HepG2 (cell line): ENCODE data around the gene RIOK2. TPM values are rescaled to one million over a fixed set of nuclear protein-coding genes. Genes with fewer than 3 reads are reported as not detected.

Experiments used
- ATAC-seq: fragments of 200-7000 bp; cut with Tn5 transposase; 3 replicates; pipeline ENCODE4 v1.9.1; 2020; ENCODE audit warnings: mild to moderate bottlenecking, moderate library complexity
- BruUV-seq: library from RNA; stranded (reverse); fragments of 400-500 nt; replicated peaks from 2 replicates; lab custom pipeline; 2021; lab: Mats Ljungman, UMichigan
- CTCF ChIA-PET: fragments of 300-600 bp; formaldehyde crosslinking; extraction: SDS; loops from one replicate; lab custom pipeline; 2021; ENCODE audit warnings: low total read pairs, inconsistent platforms, low intra/inter-chr PET ratio; lab: Yijun Ruan, JAX
- POLR2A ChIA-PET: fragments of 350-600 bp; sonication (Branson Sonifier 250); formaldehyde crosslinking; loops from one replicate; lab custom pipeline; 2020; ENCODE audit warnings: antibody characterized with exemption, inconsistent platforms; lab: Yijun Ruan, JAX
- DNase-seq: peaks from one replicate; pipeline ENCODE4 v3.0.0-alpha.2; 2015; ENCODE audit warnings: low spot score
- FAIRE-seq: peaks from 3 replicates; lab custom pipeline; 2011; peaks lifted over from hg19 to GRCh38; lab: Jason Lieb, UNC
- H2AFZ ChIP-seq: one replicate; pipeline ENCODE4 v1.6.1; 2011; ENCODE audit warnings: low read length, inconsistent platforms
- H3K27ac ChIP-seq: fragments of 300-600 bp; 3 replicates; pipeline ENCODE4 v1.8.0; 2011; ENCODE audit warnings: mixed run types, mild to moderate bottlenecking, mixed read lengths, low read length, inconsistent platforms; ENCODE audit not compliant: insufficient read depth; ENCODE audit errors: extremely low read length
- H3K27me3 ChIP-seq, 2 experiments: fragments of 200-600 bp in 1 of 2; 2 replicates in 1 of 2; 3 replicates in 1 of 2; pipeline versions ENCODE4 v1.6.0 to v1.8.0; 2011; ENCODE audit warnings: low read length in 2 of 2, mild to moderate bottlenecking in 2 of 2, moderate library complexity in 2 of 2, inconsistent platforms in 1 of 2; ENCODE audit not compliant: insufficient read depth in 2 of 2, control insufficient read depth in 1 of 2
- H3K36me3 ChIP-seq, 2 experiments: fragments of 200-600 bp in 1 of 2; replicated peaks in 1 of 2; 2 replicates in 1 of 2; 3 replicates in 1 of 2; pipeline versions ENCODE4 v1.5.1 to v1.8.0; 2011; ENCODE audit warnings: low read length in 2 of 2, inconsistent platforms in 1 of 2; ENCODE audit not compliant: insufficient read depth in 2 of 2, control insufficient read depth in 1 of 2
- H3K4me1 ChIP-seq: 2 replicates; pipeline ENCODE4 v1.5.1; 2012; ENCODE audit warnings: low read length, inconsistent platforms; ENCODE audit not compliant: insufficient read depth
- H3K4me2 ChIP-seq: 2 replicates; pipeline ENCODE4 v1.6.0; 2011; ENCODE audit warnings: low read depth, low read length, inconsistent platforms
- H3K4me3 ChIP-seq, 3 experiments: fragments of 200-600 bp in 1 of 3; sonication (generic), shearing (Covaris generic) in 1 of 3; replicated peaks in 1 of 3; 2 replicates each; pipeline ENCODE4 v1.5.1; 2011 to 2016; ENCODE audit warnings: low read length in 3 of 3, inconsistent platforms in 2 of 3, low read depth in 2 of 3, mild to moderate bottlenecking in 2 of 3, control low read depth in 1 of 3, mixed read lengths in 1 of 3; ENCODE audit not compliant: insufficient read depth in 1 of 3
- H3K79me2 ChIP-seq: one replicate; pipeline ENCODE4 v1.6.1; 2011; ENCODE audit warnings: low read length, inconsistent platforms; ENCODE audit not compliant: insufficient read depth
- H3K9ac ChIP-seq: 2 replicates; pipeline ENCODE4 v1.6.0; 2011; ENCODE audit warnings: mild to moderate bottlenecking, low read depth, low read length, inconsistent platforms; ENCODE audit not compliant: insufficient read depth
- H3K9me3 ChIP-seq: 2 replicates; pipeline ENCODE4 v1.5.1; 2012; ENCODE audit warnings: mild to moderate bottlenecking, low read length
- H4K20me1 ChIP-seq: 2 replicates; pipeline ENCODE4 v1.6.0; 2011; ENCODE audit warnings: inconsistent platforms, mild to moderate bottlenecking, low read length, moderate library complexity; ENCODE audit not compliant: insufficient read depth
- GATA4 ChIP-seq: sonication (generic); IDR thresholded peaks from 2 replicates; pipeline ENCODE4 v1.6.1; 2016; ENCODE audit warnings: antibody characterized with exemption, low read depth, borderline replicate concordance
- SIN3A ChIP-seq: IDR thresholded peaks from 2 replicates; pipeline ENCODE4 v1.6.1; 2011; ENCODE audit warnings: low read depth, mild to moderate bottlenecking, control low read depth, low read length, borderline replicate concordance
- TAF1 ChIP-seq: sonication (generic); formaldehyde crosslinking; IDR thresholded peaks from 2 replicates; pipeline ENCODE4 v1.4.0; 2020; ENCODE audit warnings: missing genetic modification reagents
- ZFP91 ChIP-seq: sonication (generic); formaldehyde crosslinking; IDR thresholded peaks from 2 replicates; pipeline ENCODE4 v1.9.0; 2022; ENCODE audit warnings: missing genetic modification reagents, mild to moderate bottlenecking, borderline replicate concordance
- WGBS: methylation state at CpG from one replicate; pipeline ENCODE4 v1.1.6; 2017; ENCODE audit warnings: low lambda C conversion rate; 5-methylcytosine and 5-hydroxymethylcytosine counted together
- in situ Hi-C: cut with HindIII; loops from 2 replicates; pipeline ENCODE4 v1.10.0; 2017; ENCODE audit warnings: low pct_unique_long_range_greater_than_20kb; ENCODE audit not compliant: extremely low pct_ligation_motif_present
- intact Hi-C: fragments of 100-400 bp; cut with micrococcal nuclease; formaldehyde crosslinking; loops from one replicate; pipeline ENCODE4 v1.10.0; 2022; ENCODE audit not compliant: unreplicated experiment
- polyA plus RNA-seq, 8 experiments: library from polyadenylated mRNA; depleted of rRNA in 3 of 8; stranded (reverse) in 7 of 8; unstranded in 1 of 8; fragments of >200 nt; fragmentation: Illumina TruSeq in 4 of 8; extraction: Trizol in 4 of 8; gene quantifications; 2 replicates each; pipeline versions ENCODE4 v1.2.1 to v1.2.3, GENCODE V29; 2011 to 2016; ENCODE audit warnings: low read depth in 4 of 8, missing spikeins in 1 of 8, mixed read lengths in 1 of 8; ENCODE audit not compliant: insufficient read depth in 1 of 8
- total RNA-seq, 5 experiments: library from RNA; depleted of rRNA; stranded (reverse); fragments of >200 nt; fragmentation: Illumina TruSeq; extraction: Trizol; gene quantifications; 2 replicates each; pipeline ENCODE4 v1.2.3, GENCODE V29; 2016; ENCODE audit warnings: low read depth in 1 of 5

The RIOK2 gene
- total and polyA plus RNA-seq, 2 of the 13 experiments (the other 11 are each of a cell fraction or from before 2014, with no cell fraction given), result 8.1 to 46.6 TPM

GRCh38 chr5:97135868-97136267 lies 47.2 kb downstream of the RIOK2 start:
- BruUV-seq, result no TSS peak
- Histone ChIP-seq H3K4me2 (no peak overlapping the region), H3K9ac (no peak overlapping the region), H3K36me3 (no peaks in the 10 kb centered on the region), H3K4me1 (no peaks in the 10 kb centered on the region), H2AFZ (no peak overlapping the region), H3K79me2 (no peaks in the 10 kb centered on the region), H3K27ac (no peak overlapping the region), H3K4me3 (no peak overlapping the region), H4K20me1 (no peaks in the 10 kb centered on the region), H3K9me3 (no peaks in the 10 kb centered on the region), H3K27me3 (no peaks in the 10 kb centered on the region; a peak in 1 of 5 replicates)
- no peak for TF ChIP-seq SIN3A
- in situ Hi-C loops (no loop called here), intact Hi-C loops (no loop called here)
- ATAC-seq (no peak), DNase-seq (no peak), FAIRE-seq (no peak)
- CTCF ChIA-PET, result no interaction called here
- POLR2A ChIA-PET, result no interaction called here
- 45% methylated on average over 4 of the region's 4 CpGs for WGBS

- TF ChIP-seq TAF1 (CRISPR knock-in tag) (no peak), ZFP91 (CRISPR knock-in tag) (no peak), GATA4 (no peak)
- DNase-seq, result no peak
- Histone ChIP-seq H3K9me3 (no peaks in the 10 kb centered on the region), H3K27ac (no peak overlapping the region), H3K79me2 (no peaks in the 10 kb centered on the region), H3K4me3 (no peak overlapping the region), H3K4me1 (no peaks in the 10 kb centered on the region), H3K4me2 (no peak overlapping the region), H4K20me1 (no peaks in the 10 kb centered on the region), H2AFZ (no peak overlapping the region), H3K36me3 (no peaks in the 10 kb centered on the region), H3K9ac (no peak overlapping the region), H3K27me3 (no peaks in the 10 kb centered on the region; a peak in 1 of 5 replicates)
- no peak for FAIRE-seq
- intact Hi-C loops (no loop called here), in situ Hi-C loops (no loop called here)
- peak; percentile 43; the same call in 2 of the 3 replicates for ATAC-seq
- ChIA-PET CTCF (no interaction called here), POLR2A (no interaction called here)
- BruUV-seq, result no TSS peak
- WGBS, result 40% methylated on average over 3 of the region's 3 CpGs
These were observed 48.4 kb downstream of the RIOK2 start for GRCh38 chr5:97134634-97135033.
